Measurements from ENCODE around the gene ZNF277.
"Not testable (repeated sequence)": the region's sequence is repeated elsewhere in the genome, so short reads cannot be mapped to it uniquely, and the experiment has no call there.

The ZNF277 gene

DNA sequence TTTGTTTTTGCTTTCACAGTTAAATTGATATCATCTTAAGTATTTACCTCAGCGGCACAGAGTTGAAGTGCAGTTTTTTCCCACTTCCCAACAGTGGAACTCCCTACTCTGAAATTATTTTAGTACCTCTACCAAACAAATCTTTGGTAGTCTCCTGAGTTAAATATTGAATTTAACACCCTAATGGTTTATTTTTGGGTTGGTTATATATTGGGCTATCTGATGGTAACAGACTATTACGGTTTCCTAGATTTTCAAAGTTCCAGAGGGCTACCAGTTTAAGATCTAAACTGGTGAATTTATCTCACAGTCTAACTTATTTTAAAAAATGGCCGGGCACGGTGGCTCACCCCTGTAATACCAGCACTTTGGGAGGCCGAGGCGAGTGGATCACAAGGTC is 1.3 kb downstream of the ZNF277 start:
- DNase-seq (ENCODE audit: low read depth in 2 of 3, low spot score in 2 of 3): no peak

- no peak for DNase-seq (ENCODE audit: low read depth in 2 of 3, low spot score in 2 of 3)
These were observed 4.9 kb downstream of the ZNF277 start for GRCh38 chr7:112211348-112211907.

DNA sequence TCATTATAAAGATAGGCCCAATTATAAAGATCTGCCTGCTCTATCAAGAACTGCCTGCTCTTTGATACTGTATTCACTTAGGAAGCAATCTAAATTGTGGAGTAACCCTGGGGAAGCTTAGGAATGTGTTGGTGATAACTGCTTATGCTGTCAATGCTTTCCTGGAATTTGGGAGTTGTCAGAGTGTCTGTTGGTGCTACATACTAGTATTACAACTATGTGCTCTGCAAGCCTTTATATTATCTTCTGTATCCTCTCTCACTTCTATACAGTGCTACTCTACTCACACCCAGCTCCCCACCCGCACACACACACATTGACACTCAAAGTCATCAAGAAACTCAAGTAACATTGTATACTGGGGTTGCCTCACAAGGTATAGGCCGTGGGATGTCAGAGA is 6.1 kb downstream of the ZNF277 start:
- DNase-seq (ENCODE audit: low read depth in 2 of 3, low spot score in 2 of 3): no peak

DNA sequence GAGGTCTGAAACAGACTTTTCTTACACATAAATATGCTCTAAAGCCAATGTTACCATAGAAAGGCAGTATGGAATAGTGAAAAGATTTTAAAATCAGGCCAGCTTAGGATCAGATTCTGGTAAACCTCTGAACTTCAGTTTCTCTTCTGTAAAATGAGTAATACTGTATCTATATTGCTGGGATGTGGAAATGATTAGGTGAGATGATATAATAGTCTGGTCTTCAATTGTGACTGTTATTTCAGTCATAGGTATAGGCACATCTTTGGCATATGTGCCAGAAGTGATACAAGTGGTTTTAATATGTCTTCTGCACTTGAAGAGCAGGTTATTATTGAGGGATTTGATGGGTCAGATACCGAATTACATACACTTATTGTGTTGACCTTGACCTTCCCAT is 7.2 kb downstream of the ZNF277 start:
- no peak for DNase-seq (ENCODE audit: low read depth in 2 of 3, low spot score in 2 of 3)

DNA sequence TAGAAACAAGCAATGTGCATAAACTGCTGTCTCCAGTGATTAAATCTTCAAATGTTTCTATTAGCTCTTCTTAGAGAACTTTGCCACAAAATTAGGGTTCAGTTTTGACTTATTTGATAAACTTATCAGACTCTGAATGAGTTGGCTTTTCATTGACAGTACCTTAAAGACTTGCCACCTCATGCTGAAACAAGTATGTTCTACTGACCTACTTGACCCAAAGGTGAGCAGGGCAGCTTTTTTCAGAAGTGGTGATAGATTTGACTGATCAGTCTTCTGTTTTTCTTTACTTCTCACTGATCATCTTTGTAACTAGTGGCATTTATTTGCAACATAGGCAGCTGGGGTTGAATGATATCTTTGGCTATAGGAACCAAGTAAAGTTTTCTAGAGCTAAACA is 7.8 kb downstream of the ZNF277 start:
- DNase-seq (ENCODE audit: low read depth in 2 of 3, low spot score in 2 of 3): no peak

DNA sequence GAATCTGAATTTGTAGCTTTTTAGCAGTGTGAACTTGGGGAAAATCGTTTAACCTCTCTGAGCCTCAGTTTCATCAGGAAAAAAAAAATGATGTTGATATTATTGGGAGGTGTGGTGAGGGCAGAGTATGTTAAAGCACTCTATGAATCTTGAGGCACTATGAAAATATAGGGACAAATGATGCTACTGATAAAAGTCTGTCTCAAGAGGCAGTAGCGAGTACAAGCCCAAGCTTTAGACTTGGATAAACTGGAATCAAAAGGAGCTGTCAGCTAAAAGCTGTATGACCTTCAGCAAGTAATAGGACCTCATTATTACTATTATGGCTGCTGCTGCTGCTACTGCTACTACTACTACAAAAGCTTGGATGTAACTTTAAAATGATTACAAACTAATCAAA is 8.4 kb downstream of the ZNF277 start:
- no peak for DNase-seq (ENCODE audit: low read depth in 2 of 3, low spot score in 2 of 3)

DNA sequence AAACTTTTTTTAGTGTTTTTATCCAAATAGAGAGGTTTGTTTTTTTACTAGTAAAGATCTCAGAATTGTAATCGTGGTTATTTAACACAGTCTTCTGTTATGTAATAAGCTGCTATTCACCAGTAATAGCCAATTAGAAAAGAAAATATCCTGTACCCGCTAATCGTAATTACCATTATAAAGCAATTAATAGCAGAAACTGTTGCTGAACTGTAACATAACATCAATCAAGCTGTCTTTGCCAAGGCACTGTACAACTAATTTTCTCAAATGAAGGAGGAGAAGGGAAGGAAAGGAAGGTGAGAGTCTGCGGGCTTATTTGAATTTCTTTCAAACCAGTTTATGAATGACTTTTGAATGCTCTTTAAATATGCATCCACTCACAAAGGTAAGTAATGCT is 9.3 kb downstream of the ZNF277 start:
- DNase-seq (ENCODE audit: low read depth in 2 of 3, low spot score in 2 of 3): no peak

DNA sequence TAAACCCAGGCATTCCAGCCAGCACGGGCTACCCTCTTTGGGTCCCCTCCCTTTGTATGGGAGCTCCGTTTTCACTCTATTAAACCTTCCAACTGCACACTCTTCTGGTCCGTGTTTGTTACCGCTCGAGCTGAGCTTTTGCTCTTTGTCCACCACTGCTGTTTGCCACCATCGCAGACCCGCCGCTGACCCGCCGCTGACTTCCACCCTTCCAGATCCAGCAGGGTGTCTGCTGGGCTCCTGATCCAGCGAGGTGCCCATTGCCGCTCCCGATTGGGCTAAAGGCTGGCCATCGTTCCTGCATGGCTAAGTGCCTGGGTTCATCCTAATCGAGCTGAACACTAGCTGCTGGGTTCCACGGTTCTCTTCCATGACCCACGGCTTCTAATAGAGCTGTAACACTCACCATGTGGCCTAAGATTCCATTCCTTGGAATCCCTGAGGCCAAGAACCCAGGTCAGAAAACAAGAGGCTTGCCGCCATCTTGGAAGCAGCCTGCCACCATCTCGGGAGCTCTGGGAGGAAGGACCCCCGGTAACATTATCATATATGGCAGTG is 14.5 kb downstream of the ZNF277 start:
- DNase-seq (ENCODE audit: low read depth in 2 of 3, low spot score in 2 of 3): no peak

DNA sequence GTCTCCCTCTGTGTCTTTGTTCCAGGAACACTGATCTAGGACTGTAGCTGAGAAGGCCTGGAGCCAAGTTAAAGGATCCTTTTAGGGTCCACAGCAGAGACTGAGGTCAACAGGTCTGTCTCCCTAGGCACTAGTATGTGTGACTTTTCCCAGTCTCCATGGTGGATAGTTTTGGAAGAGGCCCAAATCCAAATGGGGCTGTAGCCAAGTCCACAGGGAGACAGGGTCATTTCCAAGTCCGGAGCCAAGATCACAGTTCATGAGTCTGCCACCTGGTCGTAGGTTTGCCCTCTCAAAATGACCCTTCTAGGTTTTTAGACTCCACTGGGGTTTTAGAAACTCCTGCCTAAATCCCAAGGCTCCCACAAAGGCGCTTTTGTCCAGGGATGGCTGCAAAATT is 16.8 kb downstream of the ZNF277 start:
- no peak for DNase-seq (ENCODE audit: low read depth in 2 of 3, low spot score in 2 of 3)

DNA sequence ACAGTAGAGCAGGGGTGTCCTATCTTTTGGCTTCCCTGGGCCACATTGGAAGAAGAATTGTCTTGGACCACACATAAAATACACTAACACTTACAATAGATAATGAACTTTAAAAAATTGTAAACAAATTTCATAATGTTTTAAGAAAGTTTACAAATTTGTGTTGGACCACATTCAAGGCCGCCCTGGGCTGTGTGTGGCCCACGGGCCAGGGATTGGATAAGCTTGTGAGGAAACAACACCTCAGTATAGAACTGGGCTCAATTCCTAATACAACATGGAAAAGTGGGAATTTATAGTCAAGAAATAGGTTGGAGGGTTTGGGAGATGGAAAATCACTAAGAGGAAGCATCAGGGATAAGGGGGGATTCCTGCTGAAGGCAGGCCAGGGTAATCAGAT is 17.7 kb downstream of the ZNF277 start:
- DNase-seq (ENCODE audit: low read depth in 2 of 3, low spot score in 2 of 3): no peak

DNA sequence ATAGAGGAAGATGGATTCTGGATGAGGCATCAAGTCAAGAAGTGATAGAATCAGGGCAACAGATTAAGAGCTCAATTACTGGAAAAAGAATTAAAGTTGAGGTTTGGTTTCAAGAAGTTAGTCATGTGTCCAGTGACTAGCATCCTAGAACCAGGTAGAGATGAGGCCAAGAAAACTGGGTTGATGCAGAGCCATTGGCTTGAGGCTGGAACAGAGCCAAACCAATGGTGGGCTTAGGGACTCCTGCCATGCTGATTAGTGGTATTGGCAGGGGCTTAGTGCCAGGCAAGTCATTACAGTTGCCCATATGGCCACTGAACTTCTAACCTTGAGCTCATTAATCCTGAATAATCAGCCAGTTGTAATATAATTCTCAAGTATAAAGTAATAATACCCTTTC is 18.5 kb downstream of the ZNF277 start:
- DNase-seq (ENCODE audit: low read depth in 2 of 3, low spot score in 2 of 3): no peak

- DNase-seq (ENCODE audit: low read depth in 2 of 3, low spot score in 2 of 3): no peak
These were observed 20.3 kb downstream of the ZNF277 start for GRCh38 chr7:112226701-112227276.

GRCh38 chr7:112228632-112229031 is 22.1 kb downstream of the ZNF277 start:
- no peak for DNase-seq (ENCODE audit: low read depth in 2 of 3, low spot score in 2 of 3)

DNA sequence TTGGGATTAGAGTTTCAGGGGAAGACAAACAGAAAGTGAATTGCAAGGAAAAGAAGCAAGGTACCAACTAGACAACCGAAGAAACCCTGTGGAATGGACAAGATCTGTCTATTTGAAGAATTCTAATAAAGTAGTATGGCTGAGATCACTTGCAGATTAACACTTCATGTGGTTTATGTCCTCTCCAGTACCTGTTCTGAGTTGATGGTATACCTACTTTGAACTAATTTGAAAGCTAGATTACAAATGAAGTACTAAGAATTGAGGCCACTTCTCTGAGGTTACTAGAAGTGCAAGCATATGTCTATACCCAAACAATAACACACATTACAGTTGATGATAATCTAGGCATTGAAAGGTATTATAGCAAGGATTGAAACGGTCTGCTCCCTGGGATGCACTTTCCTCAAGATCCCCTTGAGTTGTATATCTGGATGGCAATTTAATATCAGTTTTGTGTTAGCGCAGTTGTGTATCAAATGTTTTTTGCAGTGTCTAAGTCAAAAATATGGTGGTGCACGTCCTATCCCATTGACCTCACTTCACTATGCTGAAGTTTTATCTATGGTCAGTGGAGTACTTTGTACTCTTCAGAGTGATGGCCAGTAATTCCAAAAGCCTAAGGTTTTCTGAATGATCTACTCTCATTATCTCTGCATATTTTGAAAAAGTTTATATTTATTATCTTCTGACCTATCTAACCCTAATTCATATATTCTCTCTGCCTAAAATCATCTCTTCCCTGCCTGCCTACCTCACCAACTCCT is 25.9 kb downstream of the ZNF277 start:
- no peak for DNase-seq (ENCODE audit: low read depth in 2 of 3, low spot score in 2 of 3)

- no peak for DNase-seq (ENCODE audit: low read depth in 2 of 3, low spot score in 2 of 3)
These were observed 26.7 kb downstream of the ZNF277 start for GRCh38 chr7:112233048-112233697.

- DNase-seq (ENCODE audit: low read depth in 2 of 3, low spot score in 2 of 3): no peak
These were observed 27.7 kb downstream of the ZNF277 start for GRCh38 chr7:112234147-112234546.

GRCh38 chr7:112236597-112236996 is 30.1 kb downstream of the ZNF277 start:
- no peak for DNase-seq (ENCODE audit: low read depth in 2 of 3, low spot score in 2 of 3)

- no peak for DNase-seq (ENCODE audit: low read depth in 2 of 3, low spot score in 2 of 3)
These were observed 31.8 kb downstream of the ZNF277 start for GRCh38 chr7:112238330-112238729.

GRCh38 chr7:112238852-112239610 is 32.5 kb downstream of the ZNF277 start:
- no peak for DNase-seq (ENCODE audit: low read depth in 2 of 3, low spot score in 2 of 3)

- no peak for DNase-seq (ENCODE audit: low read depth in 2 of 3, low spot score in 2 of 3)
These were observed 42.1 kb downstream of the ZNF277 start for GRCh38 chr7:112248598-112248997.

GRCh38 chr7:112249967-112250366 is 43.5 kb downstream of the ZNF277 start:
- not testable (repeated sequence) for DNase-seq (ENCODE audit: low read depth in 2 of 3, low spot score in 2 of 3)
